Activated T-cell treated with anti-CD3 and anti-CD28 coated beads, Interleukin-2, amount 50 U/mL, for 48 hours (primary cell): Measurements from ENCODE around the gene TRIO.

Source experiments
- DNase-seq, 2 experiments: peaks; one replicate each; pipeline ENCODE4 v3.0.0-alpha.2; 2020

Gene TRIO

DNA sequence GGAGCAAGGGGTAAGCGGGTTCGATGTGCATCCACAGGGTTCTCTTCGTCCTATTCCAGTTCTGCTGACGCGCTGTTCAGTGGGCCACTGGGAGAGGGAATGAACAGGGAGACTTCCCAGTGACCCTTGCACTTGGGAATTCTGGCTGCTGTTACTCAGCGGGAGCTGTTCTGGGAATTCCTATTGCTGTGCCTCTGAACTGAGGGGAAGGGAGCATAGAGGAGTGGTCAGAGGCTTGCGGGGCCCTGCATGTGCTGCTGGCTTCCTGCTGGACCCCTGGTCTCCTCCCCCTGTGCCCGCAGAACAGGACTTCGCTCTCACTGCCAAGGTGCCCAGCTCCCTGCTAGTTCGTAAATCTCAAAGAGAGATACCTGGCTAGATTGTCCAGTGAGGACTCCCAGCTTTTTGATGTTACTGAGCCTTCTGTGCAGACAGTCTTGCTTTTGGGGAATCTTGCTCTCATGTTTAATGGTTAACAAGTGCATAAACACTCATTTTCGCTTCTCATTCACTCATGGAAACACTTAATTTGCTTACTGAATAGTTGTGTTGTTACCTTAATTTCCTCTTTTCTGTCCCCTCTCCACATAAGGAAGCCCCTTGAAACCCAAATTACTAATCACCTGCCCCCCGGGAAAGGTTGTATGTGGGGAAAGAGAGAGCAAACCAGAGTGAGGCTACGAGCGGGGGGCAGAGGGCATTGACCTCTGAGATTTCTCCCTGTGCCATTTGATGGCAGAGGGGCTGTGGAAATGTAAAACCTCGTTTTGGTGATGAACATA, 5.9 kb downstream of the TRIO start:
- no peak for DNase-seq

DNA sequence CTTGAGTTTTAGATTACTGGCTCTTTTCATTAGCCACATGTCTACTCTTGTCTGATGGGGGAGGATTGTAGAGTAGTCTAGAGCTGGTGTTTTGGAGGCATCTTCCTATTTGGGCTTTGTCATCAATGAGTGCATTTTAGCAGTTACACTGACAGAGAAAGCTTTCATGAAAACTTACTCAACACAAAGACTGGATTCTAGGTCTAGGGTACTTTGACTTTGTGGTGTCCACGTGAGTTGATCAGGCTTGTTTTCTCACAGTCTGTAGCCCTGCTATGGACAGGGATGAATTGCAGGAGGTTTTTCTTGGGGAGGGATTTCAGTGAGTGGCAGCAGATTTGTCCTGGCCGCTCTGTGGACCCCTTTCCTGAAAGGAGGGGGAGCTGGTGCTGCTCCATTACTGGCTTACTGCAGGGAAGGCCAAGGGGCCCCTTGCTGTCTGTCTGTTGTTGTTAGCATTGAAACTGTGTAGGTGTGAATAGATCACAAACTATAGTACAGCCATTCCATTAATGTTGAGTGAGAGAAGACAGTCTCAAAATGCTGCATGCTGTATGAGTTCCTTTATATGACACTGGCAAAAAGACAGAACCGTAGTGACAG, 6.6 kb downstream of the TRIO start:
- no peak for DNase-seq

DNA sequence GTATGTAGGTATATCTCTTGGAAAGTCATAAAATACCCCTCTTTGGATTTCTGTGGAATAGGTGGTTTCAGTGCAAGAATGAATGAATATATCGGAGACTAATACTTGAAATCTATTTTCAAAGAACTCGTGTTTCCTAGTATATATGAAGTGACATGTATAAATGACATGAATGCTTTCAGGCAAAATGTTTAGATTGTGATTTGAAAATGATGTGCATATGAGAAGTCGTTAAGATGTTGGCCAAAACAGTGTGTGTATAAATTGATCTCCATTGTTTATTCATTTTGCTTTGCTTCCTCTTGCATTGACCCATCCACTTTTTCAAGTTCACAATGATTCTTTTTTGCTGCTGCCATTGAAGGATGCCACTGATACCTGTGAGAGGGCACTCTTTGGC, 8.3 kb downstream of the TRIO start:
- DNase-seq: no peak

DNA sequence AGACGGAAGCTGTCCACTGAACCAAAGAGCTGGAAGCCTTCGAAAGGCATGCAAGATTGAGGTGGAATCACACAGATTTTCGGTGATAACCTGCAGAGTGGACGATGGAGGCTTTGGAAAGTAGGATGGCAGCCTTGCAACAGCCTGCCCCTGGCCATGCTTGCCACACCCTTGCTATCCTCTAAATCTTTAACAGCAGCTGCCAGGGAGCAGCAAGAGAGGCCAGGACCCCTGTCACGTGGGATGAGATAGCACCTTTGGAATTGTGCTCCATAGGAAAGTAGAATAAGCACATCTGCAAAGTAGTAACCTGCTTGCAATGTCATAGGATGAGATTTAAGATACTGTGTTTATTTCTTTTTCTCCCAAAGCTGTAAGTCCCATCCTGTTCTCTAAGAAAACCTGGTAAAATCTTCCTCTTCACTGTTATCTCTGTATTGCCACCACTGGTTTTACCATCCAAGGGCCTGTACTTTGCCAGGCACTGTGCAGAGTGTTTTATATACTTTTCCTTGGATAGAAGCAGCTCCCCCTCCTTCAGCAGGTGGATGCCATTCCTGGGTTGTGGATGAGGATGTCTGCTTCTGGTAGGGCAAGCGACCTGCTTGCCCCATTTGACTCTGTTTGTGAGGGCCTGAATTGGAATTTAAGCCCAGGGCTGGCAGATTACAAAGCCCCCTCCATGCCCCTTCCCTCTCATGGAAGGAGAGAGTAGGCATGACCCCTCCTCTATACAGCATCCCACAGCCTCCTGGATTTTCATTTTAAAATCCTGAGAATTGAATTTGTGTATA, 10.1 kb downstream of the TRIO start:
- no peak for DNase-seq

DNA sequence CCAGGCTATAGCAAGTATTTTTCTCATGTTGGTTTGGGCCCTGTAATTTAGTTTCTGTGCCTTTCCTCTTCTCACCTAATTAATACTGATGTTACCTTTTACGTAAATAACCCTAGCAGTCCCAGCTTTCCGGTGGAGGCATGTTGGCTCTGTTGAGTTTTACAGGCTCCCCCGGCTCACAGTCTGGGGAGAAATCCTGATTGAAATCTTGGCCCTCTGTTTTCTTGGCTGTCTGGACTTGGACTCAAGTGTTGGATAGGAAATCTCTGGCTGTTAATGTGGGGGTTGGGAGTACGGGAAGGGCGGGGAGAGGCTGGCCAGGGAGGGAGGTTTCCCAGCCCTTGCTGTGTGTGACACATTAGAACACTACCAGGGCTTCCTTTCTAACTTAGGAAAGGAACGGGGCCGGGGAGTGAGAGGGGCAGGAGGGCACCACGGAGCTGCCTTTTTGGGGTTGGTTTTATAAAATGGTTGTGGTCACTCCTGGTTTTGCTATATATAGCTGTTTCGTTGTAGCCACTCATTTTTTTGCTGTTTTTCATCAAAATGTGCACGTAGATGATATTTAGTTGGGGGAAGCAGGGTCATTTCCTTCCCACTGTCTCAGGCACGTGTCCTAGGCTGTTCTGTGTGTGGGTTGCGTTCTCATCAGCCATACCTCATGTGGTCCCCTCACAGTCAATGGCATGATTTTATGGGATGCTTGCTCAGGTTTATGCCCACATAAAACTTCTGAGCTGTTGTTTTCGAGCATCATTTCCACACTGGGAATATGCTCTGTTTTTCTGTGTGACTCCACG, 11.0 kb downstream of the TRIO start:
- no peak for DNase-seq

DNA sequence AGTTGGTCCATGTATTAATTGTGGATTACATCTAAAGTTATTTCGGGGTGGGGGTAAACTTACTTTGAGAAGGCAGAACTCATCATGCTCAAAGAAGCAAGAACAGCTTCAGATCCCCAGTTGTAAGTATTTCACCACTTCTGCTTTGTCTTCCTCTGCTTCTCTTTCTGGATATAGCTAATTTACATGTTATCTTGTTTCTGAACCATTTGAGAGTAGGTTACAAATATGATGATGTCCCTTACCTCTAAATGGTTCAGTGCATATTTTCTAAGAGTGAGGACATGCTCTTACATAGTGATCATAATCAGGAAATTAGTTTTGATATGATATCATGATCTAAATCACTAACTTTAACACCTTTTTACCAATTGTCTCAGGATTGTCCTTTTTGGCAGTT, 11.9 kb downstream of the TRIO start:
- no peak for DNase-seq

DNA sequence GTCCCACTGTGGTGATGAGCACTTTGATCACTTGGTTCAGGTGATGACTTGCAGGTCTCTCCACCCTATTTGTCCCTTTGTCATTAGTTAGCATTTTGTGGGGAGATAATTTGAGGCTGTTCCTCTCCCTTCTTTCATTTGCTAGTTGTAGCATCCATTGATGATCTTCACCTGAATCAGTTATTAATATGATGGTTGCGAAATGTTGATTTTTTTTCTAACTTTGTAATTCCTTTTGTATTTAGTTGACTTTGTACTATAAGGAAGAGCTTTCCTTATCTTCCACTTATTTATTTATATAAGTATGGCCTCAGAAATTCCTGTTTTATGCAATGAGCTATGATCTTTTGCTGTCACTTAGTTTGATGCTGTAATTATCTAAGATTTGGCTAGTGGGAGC, 12.6 kb downstream of the TRIO start:
- DNase-seq: no peak

DNA sequence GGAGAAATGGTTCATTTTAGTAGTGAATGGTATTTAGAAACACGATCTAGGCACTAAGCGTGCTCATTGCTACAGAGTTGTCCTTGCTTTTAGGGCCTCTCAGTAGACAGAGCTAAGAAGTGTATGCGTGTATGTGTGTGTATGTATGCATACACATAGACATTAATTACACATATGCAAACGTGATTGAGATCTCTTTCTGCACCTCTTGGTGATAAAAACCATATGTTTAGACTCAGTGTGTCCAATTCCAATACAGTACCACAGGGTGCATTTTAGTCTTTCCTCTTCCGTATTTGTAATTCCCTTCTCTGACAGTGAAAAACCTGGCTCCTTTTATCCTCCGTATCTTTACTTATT, 13.1 kb downstream of the TRIO start:
- no peak for DNase-seq

DNA sequence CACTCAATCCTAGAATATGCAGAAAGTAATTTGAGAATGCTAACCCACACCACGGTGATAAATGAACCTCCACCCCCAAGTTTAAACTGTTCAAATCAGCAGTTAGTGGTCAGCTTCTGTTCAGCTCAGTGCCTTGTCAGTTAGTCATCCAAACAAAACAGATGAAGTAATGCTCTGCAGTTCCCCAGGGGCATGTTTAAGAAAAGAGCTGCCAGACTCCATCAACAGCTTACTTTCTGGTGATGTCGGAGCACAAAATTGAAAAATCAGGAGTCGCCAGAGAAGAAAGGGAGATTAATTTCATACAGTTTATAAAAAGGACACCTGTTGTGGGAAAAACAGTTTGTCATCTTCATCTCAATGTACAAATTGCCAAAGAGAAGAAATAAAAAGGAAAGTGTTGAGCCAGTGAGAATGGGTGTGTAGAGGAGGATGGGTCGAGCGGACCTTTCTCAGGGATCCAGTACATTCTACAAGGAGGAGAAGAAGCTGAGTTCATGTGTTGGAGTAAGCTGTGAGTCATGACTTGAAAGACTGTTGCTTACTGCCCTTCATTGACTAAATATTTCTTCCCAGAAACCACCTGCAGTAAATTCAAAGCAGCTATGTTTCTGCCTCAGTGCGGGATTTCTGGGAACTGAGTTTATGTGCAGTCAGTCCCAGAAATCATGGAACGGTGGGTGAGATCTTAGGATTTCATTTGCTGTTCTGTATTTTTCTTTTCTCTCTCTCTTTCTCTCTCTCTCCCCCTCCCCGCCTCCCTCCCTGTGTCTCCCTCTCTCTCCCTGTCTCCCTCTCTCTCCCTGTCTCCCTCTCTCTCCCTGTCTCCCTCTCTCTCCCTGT, 13.7 kb downstream of the TRIO start:
- DNase-seq: no peak

DNA sequence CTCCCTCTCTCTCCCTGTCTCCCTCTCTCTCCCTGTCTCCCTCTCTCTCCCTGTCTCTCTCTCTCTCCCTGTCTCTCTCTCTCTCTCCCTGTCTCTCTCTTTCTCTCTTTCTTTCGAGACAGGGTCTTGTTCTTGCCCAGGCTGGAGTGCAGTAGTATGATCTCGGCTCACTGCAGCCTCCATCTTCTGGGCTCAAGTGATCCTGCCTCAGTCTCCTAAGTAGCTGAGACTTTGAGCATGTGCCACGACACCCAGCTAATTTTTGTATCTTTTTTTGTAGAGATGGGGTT, 14.3 kb downstream of the TRIO start:
- no peak for DNase-seq

DNA sequence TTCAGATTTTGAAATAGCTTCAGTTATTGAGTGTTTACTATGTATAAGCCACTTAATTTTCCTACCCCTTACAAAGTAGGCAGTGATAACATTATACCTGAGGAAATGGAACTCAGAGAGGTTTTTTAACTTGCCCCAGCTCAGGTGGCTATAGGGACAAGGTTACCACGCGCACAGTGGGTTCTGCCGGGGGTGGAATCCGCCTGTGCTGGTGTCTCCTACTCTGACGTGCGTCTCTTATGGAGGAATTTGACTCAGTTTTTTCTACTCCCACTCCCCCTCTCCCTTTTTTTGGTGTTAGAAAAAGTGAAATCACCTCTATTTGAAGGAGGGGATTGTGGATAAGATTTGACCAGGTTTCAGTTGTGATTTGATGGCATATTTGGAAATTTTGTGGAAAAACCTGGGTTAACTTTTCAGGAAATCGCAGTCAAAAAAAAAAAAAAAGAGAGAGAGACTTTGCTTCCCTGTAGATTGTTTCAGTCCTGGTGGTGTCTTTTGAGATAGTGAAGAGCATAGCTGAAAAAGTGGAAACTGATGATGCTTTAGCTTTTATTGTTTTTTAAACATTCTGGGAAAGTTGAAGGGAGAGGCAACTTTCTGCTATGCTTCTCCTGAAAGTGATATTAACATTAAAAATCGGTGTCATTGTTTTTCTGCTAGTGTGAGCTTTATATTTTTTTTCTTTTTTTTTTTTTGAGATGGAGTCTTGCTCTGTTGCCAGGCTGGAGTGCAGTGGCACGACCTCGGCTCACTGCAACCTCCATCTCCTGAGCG, 15.9 kb downstream of the TRIO start:
- DNase-seq: no peak

DNA sequence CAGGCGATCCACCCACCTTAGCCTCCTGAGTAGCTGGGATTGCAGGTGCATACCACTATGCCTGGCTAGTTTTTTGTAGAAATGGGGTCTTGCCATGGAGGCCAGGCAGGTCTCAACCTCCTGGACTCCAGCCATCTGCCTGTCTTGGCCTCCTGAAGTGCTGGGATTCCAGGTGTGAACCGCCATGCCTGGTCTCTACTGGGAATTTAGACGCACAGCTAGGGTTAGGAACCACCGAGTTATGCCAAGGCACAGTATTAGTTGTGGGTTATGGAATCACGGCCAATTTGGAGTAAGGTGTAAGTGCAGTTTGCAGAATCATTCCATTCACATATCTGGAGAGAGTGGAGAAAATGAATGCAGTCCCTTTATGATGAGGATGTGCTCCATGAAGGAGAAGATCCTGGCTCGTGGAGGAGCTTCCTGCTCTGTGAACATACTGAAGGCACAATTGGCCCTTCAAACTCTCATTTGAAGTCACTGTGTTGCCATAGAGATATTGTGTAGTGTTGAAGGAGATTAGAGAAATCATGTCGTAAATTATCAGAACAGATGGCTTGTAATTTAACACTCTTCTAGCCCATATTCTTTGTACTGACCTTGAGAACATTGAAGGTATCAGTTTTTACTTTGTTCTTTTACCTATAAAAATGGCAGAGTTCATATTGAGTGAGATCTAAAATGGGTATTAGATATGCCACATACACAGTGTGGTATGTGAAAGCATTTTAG, 18.8 kb downstream of the TRIO start:
- no peak for DNase-seq

DNA sequence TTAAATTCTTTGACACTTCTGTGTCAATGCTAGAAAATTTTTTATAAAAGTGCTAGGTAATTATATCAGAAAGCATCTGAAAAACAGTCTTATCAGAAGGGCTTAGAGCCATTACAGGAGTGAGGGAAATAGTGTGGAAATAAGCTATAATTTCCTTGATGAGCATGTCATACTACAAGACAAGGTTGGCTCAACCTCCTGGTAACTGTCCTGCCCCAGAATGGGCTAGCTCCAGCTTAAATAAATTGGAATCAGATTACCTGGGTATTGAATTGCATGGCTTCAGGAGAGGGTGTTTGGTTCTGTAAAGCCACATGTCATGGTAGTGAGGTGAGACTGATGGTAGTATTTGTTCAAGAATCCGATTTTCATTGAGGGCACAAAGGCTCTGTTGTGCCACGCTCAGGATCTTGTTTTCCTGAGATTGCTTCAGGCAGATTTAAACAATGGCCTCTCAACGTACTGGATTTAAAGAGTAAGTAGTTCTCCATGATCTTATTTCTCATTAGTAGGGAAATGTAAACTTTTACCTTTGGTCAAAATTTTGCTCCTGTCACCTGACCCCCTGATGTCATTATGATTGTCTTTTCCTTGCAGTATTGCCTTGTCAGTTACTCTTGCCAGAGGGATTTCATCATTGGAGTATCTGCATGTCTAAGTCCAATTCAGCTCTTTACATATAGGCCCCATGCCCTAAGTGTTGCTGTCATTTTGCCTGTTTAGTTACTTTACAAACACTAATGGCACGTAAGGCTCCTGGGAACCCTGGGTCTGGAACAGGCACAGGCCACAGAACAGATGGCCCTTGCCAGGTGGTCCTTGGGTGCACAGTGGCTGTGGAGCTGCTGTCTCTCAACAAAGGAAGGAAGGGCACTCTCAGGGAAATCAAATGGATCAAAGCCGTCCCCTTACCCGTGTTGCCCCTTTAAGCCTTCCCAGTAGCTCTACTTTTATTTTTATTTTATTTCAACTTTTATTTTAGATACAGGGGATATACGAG, 21.3 kb downstream of the TRIO start:
- no peak for DNase-seq

DNA sequence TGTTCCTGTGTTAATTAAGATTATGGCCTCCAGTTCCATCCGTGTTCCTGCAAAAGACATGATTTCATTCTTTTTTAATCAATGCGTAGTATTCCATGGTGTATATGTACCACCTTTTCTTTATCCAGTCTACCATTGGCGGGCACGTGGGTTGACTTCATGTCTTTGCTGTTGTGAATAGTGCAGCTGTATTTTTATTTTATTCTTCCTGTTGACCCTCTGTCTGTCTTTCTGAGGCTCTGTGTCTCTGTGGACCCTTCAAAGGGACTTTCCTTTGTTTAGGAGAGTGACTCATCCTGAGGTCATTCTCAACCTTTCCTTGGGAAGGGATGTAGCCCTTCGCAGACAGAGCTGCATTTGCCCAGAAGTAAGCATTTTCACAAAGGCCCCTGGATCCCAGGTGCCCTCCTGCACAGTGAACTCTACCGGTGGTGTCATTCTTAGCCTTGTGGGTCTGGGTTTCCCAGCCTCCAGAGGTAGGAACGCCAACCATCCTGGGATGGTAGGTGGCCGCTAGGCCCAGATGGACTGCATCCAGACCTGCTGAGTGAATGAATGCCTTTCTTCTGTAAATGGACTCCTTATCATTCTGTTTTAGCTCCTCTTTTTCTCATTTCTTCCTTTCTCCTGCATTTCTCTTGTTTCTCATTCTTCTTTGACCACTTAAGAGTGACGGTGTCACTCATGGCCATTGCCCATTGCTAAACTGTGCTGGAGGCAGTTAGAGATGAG, 22.4 kb downstream of the TRIO start:
- no peak for DNase-seq

DNA sequence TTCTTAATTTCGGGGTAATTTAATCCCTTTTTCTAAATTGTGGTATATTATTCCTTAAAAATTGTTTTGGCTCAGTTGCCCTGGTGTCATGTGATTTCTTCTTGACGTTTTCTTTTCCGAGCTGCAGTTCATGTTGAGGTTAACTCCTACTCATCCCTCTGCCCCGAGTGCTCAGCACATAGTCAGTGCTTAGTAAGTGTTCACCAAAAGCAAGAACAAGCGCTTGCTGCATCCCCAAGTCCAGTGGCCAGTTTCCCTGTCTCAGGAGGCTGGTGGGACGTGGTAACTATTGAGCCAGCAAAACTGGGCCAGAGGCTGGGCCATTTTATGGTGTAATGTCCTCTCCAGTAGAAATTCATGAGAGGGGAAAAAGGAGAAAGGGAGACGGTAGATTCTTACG, 23.3 kb downstream of the TRIO start:
- DNase-seq: no peak

DNA sequence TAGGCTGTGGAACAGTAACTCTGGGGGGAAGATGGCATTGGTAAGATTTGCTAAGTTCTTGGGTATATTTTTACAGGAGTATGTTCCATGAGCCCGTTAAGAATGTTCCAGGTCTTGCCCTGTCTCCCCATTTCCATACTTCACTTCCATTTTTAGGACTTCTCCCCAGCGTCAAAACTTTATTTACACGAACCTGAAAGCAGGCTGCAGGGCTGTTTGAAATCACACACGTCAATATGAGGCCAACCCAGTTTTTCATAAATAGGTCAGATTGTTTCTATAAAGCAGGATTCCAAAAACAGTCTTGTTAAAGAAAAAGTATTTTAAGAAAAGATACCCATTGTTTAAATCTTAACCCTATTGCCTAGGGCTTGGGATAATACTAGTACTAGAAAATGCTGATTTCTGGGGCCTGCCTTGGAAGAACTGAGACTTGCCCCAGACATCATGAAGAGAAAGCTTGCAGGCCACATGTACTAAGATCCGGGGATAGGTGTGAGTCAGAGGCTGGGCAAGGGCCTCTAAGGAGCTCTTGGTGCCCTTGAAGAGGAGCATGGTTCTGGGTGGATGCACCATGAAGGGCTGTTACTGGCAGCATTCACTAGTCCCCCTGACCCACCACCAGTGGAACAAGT, 24.2 kb downstream of the TRIO start:
- DNase-seq: no peak

DNA sequence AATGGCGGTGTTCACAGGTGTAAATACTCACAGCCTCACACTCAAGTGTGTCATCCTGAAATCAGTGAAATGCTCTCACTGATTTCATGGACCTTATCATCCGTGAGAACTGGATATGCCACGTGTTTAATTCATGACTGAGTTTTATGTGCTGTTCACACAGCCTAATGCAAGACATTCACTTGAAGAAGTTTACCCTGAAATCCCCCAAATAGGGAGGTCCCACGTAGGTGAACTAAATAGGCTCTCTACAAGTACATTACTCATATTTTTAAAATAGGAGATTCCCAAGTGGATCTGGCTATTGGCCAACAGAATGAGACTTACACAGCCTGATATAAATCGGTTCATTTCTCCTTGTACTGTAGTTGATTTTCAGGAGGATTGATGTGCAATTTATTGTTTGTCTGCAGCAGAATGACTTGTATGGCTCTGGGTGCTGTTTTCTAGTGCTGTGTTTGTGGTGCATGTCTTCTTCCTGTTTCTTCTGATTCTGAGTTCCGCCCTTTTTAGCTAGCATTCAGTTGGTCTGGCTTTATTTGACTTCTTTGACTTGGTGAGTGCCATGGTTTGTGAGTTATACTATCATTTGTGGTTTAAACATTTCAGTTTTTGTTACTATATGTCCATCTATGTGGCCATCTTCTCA, 25.1 kb downstream of the TRIO start:
- no peak for DNase-seq

DNA sequence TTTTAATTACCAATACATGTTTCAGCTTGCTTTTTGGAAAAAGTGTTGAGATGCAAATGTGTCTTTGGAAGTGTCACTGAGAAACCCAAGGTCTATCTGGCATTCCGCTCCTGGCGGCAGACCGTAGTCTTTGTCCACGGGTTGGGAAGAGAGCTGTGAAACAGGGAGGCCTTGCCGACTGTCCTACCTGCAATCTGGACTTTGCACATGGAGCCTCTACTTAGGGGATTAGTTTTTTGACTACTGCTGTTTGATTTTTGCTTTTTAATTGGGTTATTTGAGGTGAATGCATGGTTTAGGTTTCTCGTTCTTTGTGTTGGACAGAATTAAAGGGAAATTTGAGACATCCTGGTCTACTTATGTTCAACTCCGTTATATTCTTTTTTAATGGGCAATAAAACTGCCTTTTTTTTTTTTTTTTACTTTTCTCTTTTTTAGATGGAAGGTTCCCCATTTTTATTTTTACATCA, 25.7 kb downstream of the TRIO start:
- DNase-seq: no peak
